Measurements from ENCODE around the gene GJD3.
A peak's percentile ranks its signal among the peaks of the same experiment; 100 is the strongest.

The GJD3 gene

DNA sequence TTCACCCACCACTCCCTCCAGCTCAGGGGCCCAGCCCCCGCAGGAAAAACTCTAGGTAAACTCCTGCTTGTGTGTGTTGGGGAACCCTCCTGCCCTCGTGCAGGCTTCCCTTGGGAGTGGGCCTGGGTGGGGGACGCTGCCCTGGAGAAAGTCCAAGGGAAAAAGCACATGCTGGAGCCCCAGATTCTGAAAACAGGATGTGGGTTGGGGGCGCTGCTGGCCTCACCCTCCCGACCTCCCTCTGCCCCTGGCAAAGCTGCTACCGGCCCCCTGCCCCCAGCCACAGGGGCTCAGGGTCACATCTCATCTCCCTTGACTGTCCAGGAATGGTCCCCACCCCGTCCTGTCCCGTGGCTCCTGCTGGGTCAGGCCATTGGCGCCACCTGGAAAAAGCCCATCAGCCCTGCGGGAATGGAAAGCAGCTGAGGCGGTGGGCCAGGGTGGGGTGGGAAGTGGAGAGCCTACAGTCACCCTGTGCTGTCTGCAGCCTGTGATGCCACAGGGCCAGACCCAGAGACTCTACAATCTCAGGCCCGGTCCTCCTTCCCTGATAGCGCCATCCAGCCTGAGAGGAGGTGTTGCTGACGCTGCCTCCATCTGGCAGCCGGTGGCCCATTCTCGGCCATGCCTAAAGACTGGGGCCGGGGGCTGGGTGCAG lies 2.5 kb upstream of the GJD3 start:
- no peak for DNase-seq

- no peak for DNase-seq
Measured at GRCh38 chr17:40366076-40366860, 1.7 kb upstream of the GJD3 start.

GRCh38 chr17:40364906-40365305 lies 369 bp upstream of the GJD3 start:
- DNase-seq = no peak

DNA sequence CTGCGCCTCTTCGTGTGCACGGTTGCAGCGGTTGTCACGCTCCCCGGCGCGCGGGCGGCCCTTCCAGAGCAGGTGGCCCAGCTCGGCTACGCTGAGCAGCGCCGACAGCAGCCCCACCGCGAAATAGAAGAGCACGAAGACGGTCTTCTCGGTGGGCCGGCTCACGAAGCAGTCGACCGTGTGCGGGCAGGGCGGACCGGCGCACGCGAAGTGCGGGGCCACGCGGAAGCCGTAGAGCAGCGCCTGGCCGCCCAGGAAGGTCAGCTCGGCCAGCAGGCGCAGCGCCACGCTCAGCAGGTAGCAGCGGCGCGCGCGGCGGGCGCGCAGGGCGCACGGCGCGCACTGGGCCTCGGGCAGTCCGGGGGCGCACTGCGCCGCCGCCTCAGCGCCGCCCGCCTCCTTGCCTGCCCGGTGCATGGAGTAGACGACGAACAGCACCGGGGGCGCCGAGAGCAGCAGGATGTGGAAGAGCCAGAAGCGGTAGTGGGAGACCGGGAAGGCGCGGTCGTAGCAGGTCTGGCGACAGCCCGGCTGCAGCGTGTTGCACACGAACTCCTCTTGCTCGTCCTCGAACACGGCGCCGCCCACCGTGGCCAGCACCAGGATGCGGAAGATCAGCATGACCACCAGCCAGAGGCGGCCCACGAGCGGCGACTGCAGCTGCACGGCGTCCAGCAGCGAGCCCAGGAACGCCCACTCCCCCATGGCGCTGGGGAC lies 1.3 kb downstream of the GJD3 start:
- peak; percentile 28 to 44 for DNase-seq

DNA sequence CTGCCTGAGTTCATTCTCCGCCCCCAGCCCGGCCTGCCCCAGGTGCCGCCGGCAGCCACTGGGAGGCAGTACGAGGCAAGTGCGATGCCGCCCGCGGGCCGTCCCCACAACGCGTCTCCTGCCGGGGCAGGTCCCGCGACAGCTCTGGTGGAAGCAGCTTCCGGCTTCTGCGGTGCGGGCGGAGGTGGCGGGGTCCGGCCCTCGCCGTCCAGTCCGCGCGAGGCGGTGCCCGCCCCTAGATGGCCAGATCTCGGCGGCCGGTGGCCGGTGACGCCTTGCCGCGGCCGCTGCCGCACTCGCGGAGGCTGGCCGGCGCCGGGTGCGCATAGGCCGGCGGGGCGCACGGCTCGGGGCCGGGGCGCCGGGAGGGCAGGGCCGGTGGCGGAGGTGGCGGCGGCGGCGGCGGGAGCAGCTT lies 1.8 kb downstream of the GJD3 start:
- peak; percentile 59 to 78 for DNase-seq

- DNase-seq = no peak
Measured at GRCh38 chr17:40361925-40362695, 2.4 kb downstream of the GJD3 start.

GRCh38 chr17:40361063-40361924 lies 3.2 kb downstream of the GJD3 start:
- no peak for DNase-seq

DNA sequence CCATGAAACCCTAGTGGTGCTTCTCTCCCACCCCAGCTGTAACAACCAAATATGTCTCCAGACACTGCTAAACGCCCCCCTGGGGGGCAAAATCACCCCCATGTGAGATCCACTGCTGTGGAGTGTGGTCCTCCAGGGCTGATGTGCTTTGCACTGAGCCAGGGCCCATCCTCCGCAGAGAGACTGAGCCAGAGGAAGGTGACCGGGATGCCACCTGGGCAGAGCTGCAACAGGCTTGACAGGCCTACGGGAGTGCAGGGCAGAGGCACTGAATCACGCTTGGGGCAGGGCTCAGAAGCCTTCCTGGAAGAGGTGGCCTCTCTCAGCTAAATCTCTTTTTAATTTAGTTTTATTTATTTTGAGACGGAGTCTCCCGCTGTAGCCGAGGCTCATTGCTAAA lies 4.4 kb downstream of the GJD3 start:
- DNase-seq = no peak

GRCh38 chr17:40358323-40359038 lies 6.1 kb downstream of the GJD3 start:
- DNase-seq = peak; percentile 85 to 93

DNA sequence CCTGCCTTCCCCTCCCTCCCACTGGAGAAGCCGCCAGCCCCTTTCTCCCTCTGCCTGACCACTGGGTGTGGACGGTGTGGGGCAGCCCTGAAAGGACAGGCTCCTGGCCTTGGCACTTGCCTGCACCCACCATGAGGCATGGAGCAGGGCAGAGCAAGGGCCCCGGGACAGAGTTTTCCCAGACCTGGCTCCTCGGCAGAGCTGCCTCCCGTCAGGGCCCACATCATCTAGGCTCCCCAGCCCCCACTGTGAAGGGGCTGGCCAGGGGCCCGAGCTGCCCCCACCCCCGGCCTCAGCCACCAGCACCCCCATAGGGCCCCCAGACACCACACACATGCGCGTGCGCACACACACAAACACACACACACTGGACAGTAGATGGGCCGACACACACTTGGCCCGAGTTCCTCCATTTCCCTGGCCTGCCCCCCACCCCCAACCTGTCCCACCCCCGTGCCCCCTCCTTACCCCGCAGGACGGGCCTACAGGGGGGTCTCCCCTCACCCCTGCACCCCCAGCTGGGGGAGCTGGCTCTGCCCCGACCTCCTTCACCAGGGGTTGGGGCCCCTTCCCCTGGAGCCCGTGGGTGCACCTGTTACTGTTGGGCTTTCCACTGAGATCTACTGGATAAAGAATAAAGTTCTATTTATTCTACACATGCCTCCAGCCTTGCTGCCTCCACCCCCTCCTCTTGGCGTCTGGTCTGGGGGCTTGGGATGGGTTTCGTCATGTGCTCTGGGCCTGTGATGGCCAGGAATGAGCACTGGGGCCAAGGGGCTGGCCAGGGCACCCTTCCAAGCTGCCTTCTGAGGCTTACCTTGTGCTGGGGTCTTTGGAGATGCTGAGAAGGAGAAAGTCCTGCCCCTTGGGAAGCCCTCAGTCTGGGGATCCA lies 7.3 kb downstream of the GJD3 start:
- no peak for DNase-seq

GRCh38 chr17:40355804-40356758 lies 8.5 kb downstream of the GJD3 start:
- DNase-seq = no peak

GRCh38 chr17:40355123-40355803 lies 9.3 kb downstream of the GJD3 start:
- peak; percentile 22 to 53 for DNase-seq

DNA sequence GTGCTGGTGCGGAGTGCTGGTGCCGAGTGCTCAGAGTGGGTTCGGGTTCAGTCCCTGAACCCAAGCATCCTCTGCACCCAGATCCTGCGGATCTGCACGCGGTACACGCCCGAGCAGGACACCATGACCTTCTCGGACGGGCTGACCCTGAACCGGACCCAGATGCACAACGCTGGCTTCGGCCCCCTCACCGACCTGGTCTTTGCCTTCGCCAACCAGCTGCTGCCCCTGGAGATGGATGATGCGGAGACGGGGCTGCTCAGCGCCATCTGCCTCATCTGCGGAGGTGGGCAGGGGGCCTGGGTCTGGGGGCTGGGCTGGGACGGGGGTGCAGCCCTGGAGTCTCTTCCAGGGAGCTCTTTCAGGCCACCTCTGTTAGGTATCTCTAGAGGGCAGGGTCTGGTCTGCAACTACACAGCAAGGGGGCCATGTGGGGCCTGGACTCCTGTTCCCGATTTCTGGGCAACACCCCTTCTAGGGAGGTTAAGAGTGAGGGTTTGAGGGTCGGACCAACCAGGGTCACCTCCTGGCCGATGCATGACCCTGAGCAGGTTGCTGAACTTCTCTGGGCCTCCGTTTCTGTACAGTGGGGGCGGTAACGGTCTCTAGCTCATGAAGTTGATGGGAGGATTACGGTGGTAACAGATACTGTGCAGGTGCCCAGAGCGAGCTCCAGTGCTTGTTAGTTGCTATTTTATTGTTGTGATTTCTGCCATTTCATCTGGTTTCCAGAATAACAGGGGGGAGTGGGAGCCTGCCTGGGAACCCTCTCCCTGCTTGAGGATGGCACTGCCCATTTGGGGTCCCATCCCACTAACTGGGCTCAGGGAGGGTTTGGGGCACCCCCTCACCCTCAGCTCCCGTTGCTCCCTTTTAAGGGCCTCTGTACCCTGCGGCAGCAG lies 10.1 kb downstream of the GJD3 start:
- no peak for DNase-seq

DNA sequence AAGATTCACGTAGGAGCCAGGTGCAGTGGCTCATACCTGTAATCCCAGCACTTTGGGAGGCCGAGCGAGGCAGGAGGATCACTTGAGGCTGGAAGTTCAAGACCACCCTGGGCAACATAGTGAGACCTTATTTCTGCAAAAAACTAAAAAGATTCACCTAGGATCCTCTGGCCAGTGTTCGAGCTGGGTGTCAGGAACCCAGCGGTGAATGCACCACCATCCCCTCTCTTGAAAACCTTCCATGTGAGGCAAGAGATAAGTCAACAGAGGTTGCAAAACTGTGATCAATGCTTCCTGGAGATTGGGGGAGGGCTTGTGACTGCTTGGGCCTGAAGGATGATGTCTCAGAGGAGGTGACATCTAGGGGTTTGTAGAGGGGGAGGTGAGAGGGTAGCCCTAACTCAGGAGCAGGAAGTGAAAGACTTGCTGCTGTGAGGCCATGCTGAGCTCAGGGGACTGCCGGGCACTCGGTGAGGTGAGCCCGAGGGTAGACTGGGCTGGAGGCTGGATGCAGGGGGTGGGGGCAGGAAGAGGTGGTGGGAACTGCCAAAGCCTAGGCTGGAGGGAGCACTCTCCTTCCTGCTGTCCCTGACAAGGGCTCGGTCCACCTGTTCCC lies 11.7 kb downstream of the GJD3 start:
- no peak for DNase-seq

DNA sequence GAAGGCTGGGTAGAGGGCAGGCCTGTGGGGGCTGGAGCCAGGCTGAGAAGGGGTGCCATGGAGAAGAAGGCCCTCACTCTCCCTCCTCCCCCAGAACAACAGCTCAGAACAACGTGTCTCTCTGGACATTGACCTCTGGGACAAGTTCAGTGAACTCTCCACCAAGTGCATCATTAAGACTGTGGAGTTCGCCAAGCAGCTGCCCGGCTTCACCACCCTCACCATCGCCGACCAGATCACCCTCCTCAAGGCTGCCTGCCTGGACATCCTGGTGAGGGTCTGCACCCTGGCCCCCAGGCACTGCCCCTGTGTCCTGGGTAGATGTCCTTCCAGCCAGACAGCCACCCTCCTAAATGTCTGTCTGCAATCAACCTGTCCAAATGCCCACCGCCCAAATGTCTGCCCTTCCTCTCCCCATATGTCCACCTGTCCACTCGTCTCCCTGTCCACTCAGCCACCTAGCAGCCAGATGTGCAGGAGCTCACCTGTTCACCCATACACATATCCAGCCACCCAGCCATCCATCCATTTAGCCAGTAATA lies 12.2 kb downstream of the GJD3 start:
- DNase-seq = no peak

Data from NCI-H2081 (cell line).